NCI-H2196 (cell line): ENCODE data around the gene GRK5.

Experiments
- DNase-seq: peaks from one replicate; lab custom pipeline; 2025; ENCODE audit not compliant: unreplicated experiment; lab: John Stamatoyannopoulos, UW

GRK5 gene

DNA sequence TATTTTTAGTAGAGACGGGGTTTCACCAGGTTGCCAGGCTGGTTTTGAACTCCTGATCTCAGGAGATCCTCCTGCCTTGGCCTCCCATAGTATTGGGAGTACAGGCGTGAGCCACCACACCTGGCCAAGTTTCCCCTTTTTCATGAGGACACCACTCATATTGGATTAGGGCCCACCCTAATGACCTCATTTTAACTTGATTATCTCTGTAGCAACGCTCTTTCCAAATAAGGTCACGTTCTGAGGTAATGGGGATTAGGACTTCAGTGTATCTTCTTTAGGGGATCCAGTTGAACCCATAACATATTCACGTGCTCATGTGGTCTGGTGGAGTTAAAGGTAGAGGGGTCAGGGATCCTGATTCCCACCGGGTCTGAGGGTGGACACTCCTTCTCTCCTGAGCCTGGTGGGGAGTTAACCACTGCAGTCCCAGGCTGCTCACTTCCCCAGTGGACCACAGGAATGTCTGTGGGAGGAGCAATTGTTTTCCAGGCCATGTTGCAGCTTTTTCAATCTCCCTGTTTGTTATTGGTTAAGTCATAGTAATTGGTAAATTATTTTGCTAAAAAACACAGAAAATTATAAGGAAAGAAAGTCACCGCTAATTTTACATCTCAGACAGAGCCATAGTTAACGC, 130.5 kb downstream of the GRK5 start:
- DNase-seq = no peak

DNA sequence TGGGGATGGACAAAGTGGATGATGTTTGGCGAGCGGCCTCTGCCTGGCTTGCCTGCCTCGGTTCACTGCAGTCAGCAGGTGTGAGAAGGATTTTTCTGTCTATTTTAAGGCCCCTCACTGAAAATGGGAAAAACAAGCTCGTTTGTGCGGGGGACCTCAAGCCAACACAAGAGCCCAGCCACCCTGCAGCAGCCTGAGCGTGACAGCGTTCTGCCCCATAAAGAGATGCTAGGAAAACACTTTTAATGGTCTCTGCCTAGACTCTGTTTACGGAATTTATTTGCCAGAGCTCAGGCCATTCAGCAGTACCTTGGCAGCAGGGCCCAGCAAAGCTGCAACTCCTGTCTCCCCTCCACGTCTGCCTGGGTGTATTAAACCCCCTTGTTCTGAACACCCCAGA, 131.7 kb downstream of the GRK5 start:
- no peak for DNase-seq

GRCh38 chr10:119340893-119341458, 133.6 kb downstream of the GRK5 start:
- no peak for DNase-seq

GRCh38 chr10:119341459-119342301, 134.3 kb downstream of the GRK5 start:
- no peak for DNase-seq

- no peak for DNase-seq
Measured at GRCh38 chr10:119342335-119342734, 135.0 kb downstream of the GRK5 start.

DNA sequence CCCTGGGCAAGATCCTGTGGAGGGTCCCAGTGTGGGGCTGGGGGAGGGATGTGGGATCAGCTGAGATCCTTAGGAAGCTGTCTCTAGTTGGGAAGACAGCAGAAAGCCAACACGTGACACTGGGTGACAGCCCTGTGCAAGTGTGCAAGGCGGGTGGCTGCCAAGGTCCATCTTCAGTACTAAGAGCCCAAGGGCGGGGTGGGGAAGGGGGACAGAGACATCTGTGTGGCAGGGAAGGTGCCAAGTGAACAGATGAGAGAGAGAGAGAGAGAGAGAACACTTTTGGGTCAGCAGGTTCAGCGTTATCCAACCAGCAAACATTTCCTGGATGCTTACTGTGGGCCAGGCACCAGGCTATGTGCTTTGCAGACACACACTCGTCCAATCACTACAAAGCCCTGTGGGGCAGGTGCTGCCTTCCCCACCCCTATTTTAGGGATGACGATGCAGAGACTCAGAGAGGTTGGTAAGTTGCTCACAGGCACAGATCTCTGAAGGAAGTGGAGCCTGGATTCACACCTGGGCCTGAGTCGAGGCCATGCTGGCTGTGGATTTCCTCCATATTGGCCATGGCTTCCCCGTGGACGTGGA, 135.7 kb downstream of the GRK5 start:
- DNase-seq = no peak

GRCh38 chr10:119344381-119344780, 137.0 kb downstream of the GRK5 start:
- no peak for DNase-seq

GRCh38 chr10:119346095-119346832, 138.9 kb downstream of the GRK5 start:
- DNase-seq = no peak

- no peak for DNase-seq
Measured at GRCh38 chr10:119347181-119347974, 140.0 kb downstream of the GRK5 start.

- no peak for DNase-seq
Measured at GRCh38 chr10:119348106-119348505, 140.7 kb downstream of the GRK5 start.

- DNase-seq = no peak
Measured at GRCh38 chr10:119348516-119349240, 141.3 kb downstream of the GRK5 start.

- DNase-seq = no peak
Measured at GRCh38 chr10:119349341-119349740, 142.0 kb downstream of the GRK5 start.

DNA sequence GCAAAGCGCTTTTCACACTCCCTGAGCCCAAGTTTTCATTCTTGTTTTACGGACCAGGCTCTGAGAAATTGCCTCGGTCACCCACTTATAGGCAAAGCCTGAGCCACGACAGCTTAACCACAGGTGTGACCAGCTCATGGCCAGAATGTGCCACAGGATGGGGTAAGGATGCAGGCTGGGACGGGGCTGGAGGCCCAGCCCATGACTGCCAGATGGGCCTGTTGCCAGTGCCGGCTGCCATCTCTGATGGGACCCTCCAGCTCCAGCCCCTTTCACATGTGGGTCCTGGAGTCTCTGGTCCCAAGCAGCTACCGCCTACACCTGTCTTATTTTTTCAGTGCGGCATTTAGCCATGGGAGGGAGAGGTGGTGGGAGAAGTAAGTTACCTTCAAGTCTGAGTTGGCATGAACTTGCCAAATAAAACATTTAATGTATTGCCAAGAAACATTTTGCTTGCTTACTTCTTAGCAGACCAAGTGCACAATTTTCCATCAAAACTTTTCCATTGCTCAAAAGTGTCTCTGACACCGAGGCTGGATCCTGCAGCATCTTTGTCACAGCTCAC, 142.6 kb downstream of the GRK5 start:
- no peak for DNase-seq

GRCh38 chr10:119350502-119351097, 143.2 kb downstream of the GRK5 start:
- no peak for DNase-seq

DNA sequence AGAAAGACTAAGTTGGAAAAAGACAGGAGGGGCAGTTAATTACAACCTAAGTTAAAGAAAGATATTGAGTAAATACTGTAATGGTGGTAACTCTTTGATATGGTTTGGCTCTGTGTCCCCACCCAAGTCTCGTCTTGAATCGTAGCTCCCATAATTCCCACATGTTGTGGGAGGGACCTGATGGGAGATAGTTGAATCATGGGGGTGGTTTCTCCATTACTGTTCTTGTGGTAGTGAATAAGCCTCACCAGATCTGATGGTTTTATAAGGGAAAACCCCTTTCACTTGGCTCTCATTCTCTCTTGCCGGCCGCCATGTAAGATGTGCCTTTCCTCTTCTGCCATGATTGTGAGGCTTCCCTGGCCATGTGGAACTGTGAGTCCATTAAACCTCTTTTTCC, 143.8 kb downstream of the GRK5 start:
- no peak for DNase-seq

DNA sequence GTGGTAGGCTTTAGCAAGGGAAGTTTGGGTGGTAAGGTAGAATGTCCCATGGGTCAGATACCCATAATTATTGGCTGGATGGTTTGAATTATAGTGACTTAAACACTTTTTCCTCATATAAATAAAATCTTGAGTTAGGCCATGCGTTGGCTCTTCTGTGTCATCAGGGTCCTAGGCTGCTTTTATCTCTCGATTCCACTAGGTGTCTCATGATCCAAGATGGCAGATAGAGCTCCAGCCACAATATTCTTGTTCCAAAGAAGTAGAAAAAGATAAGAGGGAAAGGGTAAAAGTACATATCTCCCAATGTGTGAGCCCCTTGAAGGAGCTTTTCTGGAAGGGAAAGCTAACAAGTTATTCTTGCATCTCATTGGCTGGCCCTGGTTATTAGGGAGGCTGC, 144.7 kb downstream of the GRK5 start:
- DNase-seq = no peak

DNA sequence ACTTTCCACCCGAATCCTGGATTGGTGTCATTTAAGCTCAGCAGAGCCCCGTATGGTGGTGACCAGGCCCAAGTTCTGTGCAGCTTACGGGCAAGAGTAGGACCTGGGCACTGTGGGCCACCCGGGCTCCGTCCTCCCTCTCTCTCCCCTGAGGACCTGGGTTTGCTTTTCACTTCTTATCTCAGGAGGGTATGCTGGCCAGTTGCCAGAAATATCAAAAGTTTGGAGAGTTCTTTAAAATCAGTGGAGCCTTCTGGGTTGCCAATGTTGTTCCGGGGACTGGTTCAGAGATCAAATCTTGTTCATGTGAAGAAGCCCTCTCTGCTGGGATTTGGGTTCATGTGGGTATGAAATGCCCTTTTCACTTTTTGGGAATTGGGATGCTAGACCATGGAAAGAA, 145.4 kb downstream of the GRK5 start:
- DNase-seq = no peak

GRCh38 chr10:119353421-119353820, 146.1 kb downstream of the GRK5 start:
- DNase-seq = no peak

GRCh38 chr10:119355930-119356329, 148.6 kb downstream of the GRK5 start:
- no peak for DNase-seq
